H1 (cell line): Measurements from ENCODE around the gene CDK19. TPM values are rescaled to one million over a fixed set of nuclear protein-coding genes. Genes with fewer than 3 reads are reported as not detected.

Experiments
- CTCF ChIA-PET: fragments of 300-600 bp; sonication (Branson Sonifier 250); formaldehyde crosslinking; loops from one replicate; lab custom pipeline; 2021; ENCODE audit not compliant: partially characterized antibody; lab: Charles Lee
- POLR2A ChIA-PET: fragments of 300-600 bp; sonication (Branson Sonifier 250); formaldehyde crosslinking; loops from one replicate; lab custom pipeline; 2021; ENCODE audit warnings: inconsistent platforms; ENCODE audit not compliant: partially characterized antibody; lab: Charles Lee
- DNase-seq, 2 experiments: peaks; one replicate each; pipeline versions ENCODE4 v3.0.0 to v3.0.0-alpha.2; 2010 to 2022; ENCODE audit warnings: low spot score in 2 of 2, low read depth in 1 of 2, mixed read lengths in 1 of 2
- FAIRE-seq: peaks from 2 replicates; lab custom pipeline; 2011; peaks lifted over from hg19 to GRCh38; lab: Jason Lieb, UNC
- H2AFZ ChIP-seq: 2 replicates; pipeline ENCODE4 v1.8.1; 2012; ENCODE audit warnings: low read length, inconsistent platforms
- H2AK5ac ChIP-seq: 2 replicates; pipeline ENCODE4 v1.6.1; 2013; ENCODE audit warnings: low read depth, low read length
- H2BK120ac ChIP-seq: replicated peaks from 2 replicates; pipeline ENCODE3; 2013; ENCODE audit warnings: low read depth, low read length, inconsistent platforms
- H2BK12ac ChIP-seq: 2 replicates; pipeline ENCODE4 v1.6.1; 2013; ENCODE audit warnings: low read depth, low read length
- H2BK15ac ChIP-seq: 2 replicates; pipeline ENCODE4 v1.6.1; 2013; ENCODE audit warnings: low read length
- H2BK20ac ChIP-seq: 2 replicates; pipeline ENCODE4 v1.6.1; 2013; ENCODE audit warnings: low read length
- H2BK5ac ChIP-seq: 2 replicates; pipeline ENCODE4 v1.6.1; 2013; ENCODE audit warnings: low read depth, low read length
- H3K14ac ChIP-seq: 2 replicates; pipeline ENCODE4 v1.6.1; 2013; ENCODE audit warnings: inconsistent platforms; ENCODE audit not compliant: insufficient read length
- H3K18ac ChIP-seq: 2 replicates; pipeline ENCODE4 v1.6.1; 2013; ENCODE audit warnings: low read length; ENCODE audit errors: extremely low read depth
- H3K23ac ChIP-seq: 2 replicates; pipeline ENCODE4 v1.6.1; 2013; ENCODE audit warnings: inconsistent platforms; ENCODE audit not compliant: insufficient read length
- H3K23me2 ChIP-seq: 2 replicates; pipeline ENCODE4 v1.6.1; 2013; ENCODE audit warnings: low read depth, low read length
- H3K27ac ChIP-seq: 2 replicates; pipeline ENCODE4 v1.6.1; 2011; ENCODE audit warnings: low read depth, low read length, inconsistent platforms
- H3K27me3 ChIP-seq, 4 experiments: replicated peaks in 1 of 4; 1 replicate in 1 of 4; 2 replicates in 3 of 4; pipeline versions ENCODE4 v1.6.1 to v1.8.1; 2011 to 2013; ENCODE audit warnings: low read length in 3 of 4, mild to moderate bottlenecking in 3 of 4, inconsistent platforms in 2 of 4, mixed read lengths in 2 of 4, moderate library complexity in 1 of 4; ENCODE audit not compliant: control insufficient read depth in 3 of 4, insufficient read depth in 3 of 4; ENCODE audit errors: extremely low read depth in 1 of 4
- H3K36me3 ChIP-seq, 4 experiments: 2 replicates each; pipeline versions ENCODE4 v1.6.1 to v1.8.1; 2011 to 2013; ENCODE audit warnings: mild to moderate bottlenecking in 4 of 4, low read length in 3 of 4, moderate library complexity in 2 of 4, control low read depth in 1 of 4, inconsistent platforms in 1 of 4; ENCODE audit not compliant: insufficient read depth in 4 of 4, control insufficient read depth in 2 of 4
- H3K4ac ChIP-seq: replicated peaks from 2 replicates; pipeline ENCODE3; 2013; ENCODE audit warnings: low read length, low read depth, mixed read lengths, inconsistent platforms; ENCODE audit not compliant: insufficient read length
- H3K4me1 ChIP-seq, 4 experiments: replicated peaks in 1 of 4; 1 replicate in 1 of 4; 2 replicates in 3 of 4; pipeline versions ENCODE4 v1.6.1 to v1.8.1; 2011 to 2013; ENCODE audit warnings: low read length in 3 of 4, inconsistent platforms in 2 of 4, mixed read lengths in 1 of 4; ENCODE audit not compliant: insufficient read depth in 4 of 4, control insufficient read depth in 3 of 4
- H3K4me2 ChIP-seq, 2 experiments: 2 replicates each; pipeline versions ENCODE4 v1.6.1 to v1.8.1; 2011 to 2013; ENCODE audit warnings: low read depth in 2 of 2, low read length in 2 of 2, control low read depth in 1 of 2, inconsistent platforms in 1 of 2, mild to moderate bottlenecking in 1 of 2; ENCODE audit not compliant: insufficient read depth in 1 of 2
- H3K4me3 ChIP-seq, 4 experiments: fragments of 200-600, 300-600 bp in 1 of 4; sonication (generic), shearing (Covaris generic), sonication (Bioruptor Twin) in 1 of 4; 2 replicates each; pipeline versions ENCODE4 v1.5.1 to v1.8.1; 2011 to 2016; ENCODE audit warnings: low read length in 4 of 4, low read depth in 3 of 4, control low read depth in 2 of 4, inconsistent platforms in 2 of 4, mild to moderate bottlenecking in 2 of 4, mixed read lengths in 1 of 4, moderate library complexity in 1 of 4; ENCODE audit not compliant: insufficient read depth in 2 of 4; ENCODE audit errors: extremely low read depth in 1 of 4
- H3K56ac ChIP-seq: replicated peaks from 2 replicates; pipeline ENCODE3; 2013; ENCODE audit warnings: low read depth, mild to moderate bottlenecking, mixed read lengths, low read length, inconsistent platforms; ENCODE audit not compliant: insufficient read length
- H3K79me1 ChIP-seq: 2 replicates; pipeline ENCODE4 v1.6.1; 2013; ENCODE audit warnings: low read depth, low read length, control low read depth
- H3K79me2 ChIP-seq, 2 experiments: 2 replicates each; pipeline versions ENCODE4 v1.6.1 to v1.8.1; 2012 to 2013; ENCODE audit warnings: low read length in 2 of 2, mild to moderate bottlenecking in 2 of 2, inconsistent platforms in 1 of 2; ENCODE audit not compliant: insufficient read depth in 2 of 2, control insufficient read depth in 1 of 2
- H3K9ac ChIP-seq, 4 experiments: replicated peaks in 1 of 4; 1 replicate in 1 of 4; 2 replicates in 3 of 4; pipeline versions ENCODE4 v1.6.1 to v1.8.1; 2011 to 2013; ENCODE audit warnings: low read depth in 3 of 4, low read length in 3 of 4, control low read depth in 2 of 4, mild to moderate bottlenecking in 2 of 4, moderate library complexity in 2 of 4, inconsistent platforms in 1 of 4; ENCODE audit errors: extremely low read depth in 1 of 4
- H3K9me3 ChIP-seq, 2 experiments: 2 replicates each; pipeline versions ENCODE4 v1.6.1 to v1.8.1; 2012 to 2013; ENCODE audit warnings: mild to moderate bottlenecking in 2 of 2, moderate library complexity in 2 of 2, control low read depth in 1 of 2, inconsistent platforms in 1 of 2, low read depth in 1 of 2, low read length in 1 of 2, mixed read lengths in 1 of 2; ENCODE audit not compliant: insufficient read depth in 2 of 2
- H4K20me1 ChIP-seq, 2 experiments: replicated peaks in 1 of 2; 2 replicates each; pipeline versions ENCODE3 to v1.8.1; 2011 to 2013; ENCODE audit warnings: inconsistent platforms in 2 of 2, low read length in 2 of 2, mild to moderate bottlenecking in 1 of 2; ENCODE audit not compliant: insufficient read depth in 2 of 2, control insufficient read depth in 1 of 2
- H4K5ac ChIP-seq: 2 replicates; pipeline ENCODE4 v1.6.1; 2013; ENCODE audit warnings: low read length, low read depth, mixed read lengths, inconsistent platforms; ENCODE audit not compliant: insufficient read length
- H4K8ac ChIP-seq: 2 replicates; pipeline ENCODE4 v1.8.0; 2013; ENCODE audit warnings: mild to moderate bottlenecking, moderate library complexity, low read length, inconsistent platforms; ENCODE audit not compliant: insufficient read depth; ENCODE audit errors: extremely low read depth
- H4K91ac ChIP-seq: replicated peaks from 2 replicates; pipeline ENCODE3; 2013; ENCODE audit warnings: low read length, mixed read lengths, inconsistent platforms; ENCODE audit not compliant: insufficient read length
- ASH2L ChIP-seq: fragments of 200-600, 300-600 bp; sonication (generic); IDR thresholded peaks from one replicate; pipeline ENCODE4 v1.7.1; 2017; ENCODE audit warnings: low read length
- BACH1 ChIP-seq: IDR thresholded peaks from 2 replicates; pipeline ENCODE4 v1.6.1; 2012; ENCODE audit warnings: low read length, improper control_type of control experiment
- BRCA1 ChIP-seq: IDR thresholded peaks from 2 replicates; pipeline ENCODE4 v1.6.1; 2012; ENCODE audit warnings: low read depth, low read length, improper control_type of control experiment
- KDM4A ChIP-seq: IDR thresholded peaks from one replicate; pipeline ENCODE4 v1.7.1; 2012; ENCODE audit warnings: low read depth, mild to moderate bottlenecking, moderate library complexity, low read length, inconsistent platforms; ENCODE audit not compliant: severe bottlenecking
- NANOG ChIP-seq: IDR thresholded peaks from 2 replicates; pipeline ENCODE4 v1.6.1; 2011; ENCODE audit warnings: low read length, low read depth, mild to moderate bottlenecking, inconsistent platforms; ENCODE audit not compliant: insufficient read depth, poor library complexity, severe bottlenecking
- RFX5 ChIP-seq: IDR thresholded peaks from 2 replicates; pipeline ENCODE4 v1.6.1; 2011; ENCODE audit warnings: low read depth, low read length, improper control_type of control experiment, borderline replicate concordance
- TAF7 ChIP-seq: optimal IDR thresholded peaks from 2 replicates; pipeline ENCODE3; 2011; ENCODE audit warnings: low read depth, mild to moderate bottlenecking, inconsistent platforms, low read length, moderate library complexity, borderline replicate concordance
- WGBS, 2 experiments: shearing (Covaris generic) in 1 of 2; methylation state at CpG; one replicate each; pipeline versions ENCODE4 v1.1.6 to v1.1.7; 2013 to 2015; ENCODE audit warnings: low lambda C conversion rate in 2 of 2, mixed read lengths in 2 of 2, inconsistent platforms in 1 of 2, low coverage in 1 of 2, missing lambda C conversion rate in 1 of 2; ENCODE audit not compliant: insufficient replicate concordance in 2 of 2, insufficient coverage in 1 of 2, insufficient read length in 1 of 2; ENCODE audit errors: extremely low coverage in 1 of 2, missing lambda C conversion rate in 1 of 2; 5-methylcytosine and 5-hydroxymethylcytosine counted together
- polyA plus RNA-seq, 7 experiments: library from polyadenylated mRNA; depleted of rRNA in 3 of 7; stranded (reverse) in 5 of 7; unstranded in 2 of 7; fragments of >200 nt in 5 of 7; fragments of 200-250 nt in 2 of 7; gene quantifications; 1 replicate in 5 of 7; 2 replicates in 1 of 7; 4 replicates in 1 of 7; pipeline versions ENCODE4 v1.2.1 to v1.2.3, GENCODE V29; 2011 to 2013; ENCODE audit warnings: missing spikeins in 2 of 7, mixed read lengths in 2 of 7
- total RNA-seq: library from RNA; stranded (reverse); fragmentation: NEBNext Ultra II Directional; extraction: Animal tissue kit (Norgen Biotek cat#: 25700); gene quantifications from 2 replicates; pipeline ENCODE4 v1.2.1, GENCODE V29; 2021
- TF ChIP-seq, protein P1 (sequence below), 3 experiments: IDR thresholded peaks; 1 replicate in 2 of 3; 2 replicates in 1 of 3; pipeline versions ENCODE4 v1.5.1 to v1.6.1; 2011; ENCODE audit warnings: low read length in 3 of 3, mild to moderate bottlenecking in 3 of 3, inconsistent platforms in 2 of 3, low read depth in 1 of 3, moderate library complexity in 1 of 3; ENCODE audit not compliant: insufficient read depth in 1 of 3; ENCODE audit errors: control extremely low read depth in 1 of 3

The CDK19 gene
- total and polyA plus RNA-seq, 2 of the 8 experiments (the other 6 are each of a cell fraction or from before 2014, with no cell fraction given), result 4.9 to 12.6 TPM

DNA sequence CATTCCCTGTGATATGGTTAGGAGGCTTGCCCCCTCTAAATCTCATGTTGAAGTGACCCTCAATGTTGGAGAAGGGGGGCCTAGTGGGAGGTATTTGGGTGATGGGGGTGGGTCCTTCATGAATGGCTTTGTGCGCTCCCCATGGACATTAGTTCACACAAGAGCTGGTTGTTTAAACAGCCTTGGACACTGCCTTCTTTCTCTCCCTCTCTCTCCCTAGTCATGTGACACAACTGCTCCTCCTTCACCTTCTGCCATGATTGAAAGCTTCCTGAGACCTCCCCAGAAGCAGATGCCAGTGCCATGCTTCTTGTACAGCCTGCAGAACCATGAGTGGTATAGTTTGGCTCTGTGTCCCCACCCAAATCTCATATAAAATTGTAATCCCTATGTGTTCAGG, 221.6 kb downstream of the CDK19 start:
- no peak overlapping the region for H2BK120ac ChIP-seq
- FAIRE-seq (no peak), DNase-seq (no peak)
- H3K36me3 ChIP-seq, result no peaks in the 10 kb centered on the region
- H4K8ac ChIP-seq, result no peak overlapping the region
- no peak overlapping the region for H3K9ac ChIP-seq
- H3K4ac ChIP-seq, result no peak overlapping the region
- H4K5ac ChIP-seq, result no peak overlapping the region
- ChIA-PET POLR2A (no interaction called here), CTCF (no interaction called here)
- no peak overlapping the region for H2BK5ac ChIP-seq
- no peaks in the 10 kb centered on the region for H4K20me1 ChIP-seq
- H3K79me1 ChIP-seq, result no peaks in the 10 kb centered on the region
- H3K27me3 ChIP-seq, result no peaks in the 10 kb centered on the region
- WGBS, 2 experiments, result 100% methylated on average over 1 of the region's 1 CpG; no CpG with 5 or more reads in 1 of the 2 experiments
- H3K27ac ChIP-seq, result no peak overlapping the region
- no peak overlapping the region; the same call in 1 of the 2 replicates for H2AFZ ChIP-seq
- H3K18ac ChIP-seq, result no peak overlapping the region; the same call in 1 of the 2 replicates
- no peak overlapping the region for H2BK15ac ChIP-seq
- H4K91ac ChIP-seq, result no peak overlapping the region
- H3K4me1 ChIP-seq, result no peaks in the 10 kb centered on the region
- H3K23me2 ChIP-seq, result no peaks in the 10 kb centered on the region
- no peak overlapping the region for H2BK12ac ChIP-seq
- H3K4me2 ChIP-seq, result no peak overlapping the region
- no peak overlapping the region for H3K23ac ChIP-seq
- H3K9me3 ChIP-seq, result no peaks in the 10 kb centered on the region
- H3K14ac ChIP-seq, result no peak overlapping the region
- H3K79me2 ChIP-seq, result no peaks in the 10 kb centered on the region
- H3K4me3 ChIP-seq, result no peak overlapping the region
- no peak overlapping the region for H2AK5ac ChIP-seq
- no peak overlapping the region for H2BK20ac ChIP-seq
- H3K56ac ChIP-seq, result no peak overlapping the region
- TF ChIP-seq NANOG, result no peak
- TF ChIP-seq, protein P1, sequence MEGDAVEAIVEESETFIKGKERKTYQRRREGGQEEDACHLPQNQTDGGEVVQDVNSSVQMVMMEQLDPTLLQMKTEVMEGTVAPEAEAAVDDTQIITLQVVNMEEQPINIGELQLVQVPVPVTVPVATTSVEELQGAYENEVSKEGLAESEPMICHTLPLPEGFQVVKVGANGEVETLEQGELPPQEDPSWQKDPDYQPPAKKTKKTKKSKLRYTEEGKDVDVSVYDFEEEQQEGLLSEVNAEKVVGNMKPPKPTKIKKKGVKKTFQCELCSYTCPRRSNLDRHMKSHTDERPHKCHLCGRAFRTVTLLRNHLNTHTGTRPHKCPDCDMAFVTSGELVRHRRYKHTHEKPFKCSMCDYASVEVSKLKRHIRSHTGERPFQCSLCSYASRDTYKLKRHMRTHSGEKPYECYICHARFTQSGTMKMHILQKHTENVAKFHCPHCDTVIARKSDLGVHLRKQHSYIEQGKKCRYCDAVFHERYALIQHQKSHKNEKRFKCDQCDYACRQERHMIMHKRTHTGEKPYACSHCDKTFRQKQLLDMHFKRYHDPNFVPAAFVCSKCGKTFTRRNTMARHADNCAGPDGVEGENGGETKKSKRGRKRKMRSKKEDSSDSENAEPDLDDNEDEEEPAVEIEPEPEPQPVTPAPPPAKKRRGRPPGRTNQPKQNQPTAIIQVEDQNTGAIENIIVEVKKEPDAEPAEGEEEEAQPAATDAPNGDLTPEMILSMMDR (IDR thresholded peaks at IDR 0.05; ENCODE audit: control extremely low read depth in 1 of 3, insufficient read depth in 1 of 3, low read depth in 1 of 3, low read length in 3 of 3), result no peak
- no peak for TF ChIP-seq RFX5
- no peak for TF ChIP-seq BRCA1
- no peak for TF ChIP-seq ASH2L
- no peak for TF ChIP-seq BACH1
- no peak for TF ChIP-seq TAF7
- no peak for TF ChIP-seq KDM4A
